Activated T-cell treated with anti-CD3 and anti-CD28 coated beads, Interleukin-2, amount 50 U/mL, for 4 hours (primary cell): ENCODE measurements around the gene CCDC150. TPM values are rescaled to one million over a fixed set of nuclear protein-coding genes. Genes with fewer than 3 reads are reported as not detected.
"Not testable (repeated sequence)": the region's sequence is repeated elsewhere in the genome, so short reads cannot be mapped to it uniquely, and the experiment has no call there.

ENCODE experiments used
- ATAC-seq, 2 donors: fragments of 200-7000 bp; cut with Tn5 transposase; one replicate each; pipeline ENCODE4 v1.10.0; 2021
- DNase-seq: peaks from one replicate; pipeline ENCODE4 v3.0.0-alpha.2; 2020
- H3K27me3 Mint-ChIP-seq: one replicate; pipeline ENCODE4 v1.8.0; 2021; ENCODE audit warnings: low read depth, mixed read lengths
- H3K36me3 Mint-ChIP-seq: one replicate; pipeline ENCODE4 v1.8.0; 2022; ENCODE audit warnings: mixed read lengths; ENCODE audit not compliant: insufficient read depth
- H3K4me1 Mint-ChIP-seq: one replicate; pipeline ENCODE4 v1.8.0; 2021; ENCODE audit warnings: low read depth, mixed read lengths
- H3K4me3 Mint-ChIP-seq: one replicate; pipeline ENCODE4 v1.8.0; 2021; ENCODE audit warnings: mild to moderate bottlenecking, moderate library complexity, mixed read lengths
- H3K9me3 Mint-ChIP-seq: one replicate; pipeline ENCODE4 v1.8.0; 2021; ENCODE audit warnings: mixed read lengths
- total RNA-seq, 3 donors: library from RNA; stranded (reverse); gene quantifications; one replicate each; pipeline ENCODE4 v1.2.1, GENCODE V29; 2021

CCDC150 gene
- total RNA-seq, 3 donors from 2014 or later = 4.2 to 4.8 (median 4.5) TPM

- Mint-ChIP-seq H3K9me3 (peaks cover 30% of the 10 kb centered on the region), H3K4me1 (no peaks in the 10 kb centered on the region), H3K36me3 (peaks cover 10% of the 10 kb centered on the region), H3K4me3 (no peak overlapping the region), H3K27me3 (no peaks in the 10 kb centered on the region)
- ATAC-seq (no peak), DNase-seq (no peak)
Measured at GRCh38 chr2:196655761-196656160, 16.2 kb downstream of the CCDC150 start.

GRCh38 chr2:196657333-196657732, 17.8 kb downstream of the CCDC150 start:
- peaks cover 15% of the 10 kb centered on the region for H3K9me3 Mint-ChIP-seq
- DNase-seq (no peak), ATAC-seq (no peak)
- H3K27me3 Mint-ChIP-seq = no peaks in the 10 kb centered on the region
- no peak overlapping the region for H3K4me3 Mint-ChIP-seq
- H3K36me3 Mint-ChIP-seq = no peaks in the 10 kb centered on the region
- H3K4me1 Mint-ChIP-seq = no peaks in the 10 kb centered on the region

- DNase-seq (no peak), ATAC-seq (no peak)
- Mint-ChIP-seq H3K4me3 (no peak overlapping the region), H3K27me3 (no peaks in the 10 kb centered on the region), H3K36me3 (no peaks in the 10 kb centered on the region), H3K9me3 (no peaks in the 10 kb centered on the region), H3K4me1 (no peaks in the 10 kb centered on the region)
Measured at GRCh38 chr2:196659844-196660243, 20.3 kb downstream of the CCDC150 start.

GRCh38 chr2:196660244-196660643, 20.7 kb downstream of the CCDC150 start:
- no peak overlapping the region for H3K4me3 Mint-ChIP-seq
- ATAC-seq = no peak

GRCh38 chr2:196670342-196670741, 30.8 kb downstream of the CCDC150 start:
- H3K27me3 Mint-ChIP-seq = no peaks in the 10 kb centered on the region
- no peaks in the 10 kb centered on the region for H3K36me3 Mint-ChIP-seq
- H3K4me1 Mint-ChIP-seq = no peaks in the 10 kb centered on the region
- no peak for DNase-seq
- no peaks in the 10 kb centered on the region for H3K9me3 Mint-ChIP-seq
- no peak for ATAC-seq
- no peak overlapping the region for H3K4me3 Mint-ChIP-seq

More at GRCh38 chr2:196660244-196660643, 20.7 kb downstream of the CCDC150 start:
- H3K4me1 Mint-ChIP-seq = no peaks in the 10 kb centered on the region
- H3K27me3 Mint-ChIP-seq = no peaks in the 10 kb centered on the region
- no peaks in the 10 kb centered on the region for H3K9me3 Mint-ChIP-seq
- DNase-seq = no peak
- no peaks in the 10 kb centered on the region for H3K36me3 Mint-ChIP-seq

- DNase-seq (no peak), ATAC-seq (no peak)
- H3K9me3 Mint-ChIP-seq = no peaks in the 10 kb centered on the region
- H3K36me3 Mint-ChIP-seq = no peaks in the 10 kb centered on the region
- no peaks in the 10 kb centered on the region for H3K4me1 Mint-ChIP-seq
- no peak overlapping the region for H3K4me3 Mint-ChIP-seq
- H3K27me3 Mint-ChIP-seq = no peaks in the 10 kb centered on the region
Measured at GRCh38 chr2:196675963-196676362, 36.4 kb downstream of the CCDC150 start.

GRCh38 chr2:196677404-196677803, 37.9 kb downstream of the CCDC150 start:
- DNase-seq = no peak
- Mint-ChIP-seq H3K27me3 (no peaks in the 10 kb centered on the region), H3K4me1 (no peaks in the 10 kb centered on the region), H3K9me3 (no peaks in the 10 kb centered on the region), H3K36me3 (no peaks in the 10 kb centered on the region), H3K4me3 (no peak overlapping the region)
- no peak for ATAC-seq

- no peak for ATAC-seq
- DNase-seq = no peak
- no peaks in the 10 kb centered on the region for H3K36me3 Mint-ChIP-seq
- no peaks in the 10 kb centered on the region for H3K4me1 Mint-ChIP-seq
- H3K4me3 Mint-ChIP-seq = no peak overlapping the region
- no peaks in the 10 kb centered on the region for H3K27me3 Mint-ChIP-seq
- H3K9me3 Mint-ChIP-seq = peaks cover 9% of the 10 kb centered on the region
Measured at GRCh38 chr2:196679368-196679767, 39.9 kb downstream of the CCDC150 start.

GRCh38 chr2:196681510-196681909, 42.0 kb downstream of the CCDC150 start:
- DNase-seq (no peak), ATAC-seq (no peak)
- Mint-ChIP-seq H3K9me3 (peaks cover 12% of the 10 kb centered on the region), H3K36me3 (no peaks in the 10 kb centered on the region), H3K4me3 (no peak overlapping the region), H3K27me3 (no peaks in the 10 kb centered on the region), H3K4me1 (no peaks in the 10 kb centered on the region)

GRCh38 chr2:196685792-196686191, 46.3 kb downstream of the CCDC150 start:
- peaks cover 2% of the 10 kb centered on the region for H3K27me3 Mint-ChIP-seq
- no peaks in the 10 kb centered on the region for H3K4me1 Mint-ChIP-seq
- H3K4me3 Mint-ChIP-seq = no peak overlapping the region
- peaks cover 19% of the 10 kb centered on the region for H3K9me3 Mint-ChIP-seq
- DNase-seq (no peak), ATAC-seq (no peak)
- no peaks in the 10 kb centered on the region for H3K36me3 Mint-ChIP-seq

- DNase-seq, H3K4me3 Mint-ChIP-seq, ATAC-seq, H3K36me3 Mint-ChIP-seq, H3K4me1 Mint-ChIP-seq, H3K27me3 Mint-ChIP-seq: not testable (repeated sequence)
- H3K9me3 Mint-ChIP-seq = peaks cover 19% of the 10 kb centered on the region
Measured at GRCh38 chr2:196686737-196687136, 47.2 kb downstream of the CCDC150 start.

GRCh38 chr2:196696423-196697079, 57.0 kb downstream of the CCDC150 start:
- H3K27me3 Mint-ChIP-seq = peaks cover 2% of the 10 kb centered on the region
- no peak for ATAC-seq
- H3K4me3 Mint-ChIP-seq = no peak overlapping the region
- H3K4me1 Mint-ChIP-seq = no peaks in the 10 kb centered on the region
- no peaks in the 10 kb centered on the region for H3K36me3 Mint-ChIP-seq
- no peaks in the 10 kb centered on the region for H3K9me3 Mint-ChIP-seq
- no peak for DNase-seq

- Mint-ChIP-seq H3K4me1 (no peaks in the 10 kb centered on the region), H3K36me3 (no peaks in the 10 kb centered on the region), H3K9me3 (no peaks in the 10 kb centered on the region), H3K4me3 (no peak overlapping the region), H3K27me3 (no peaks in the 10 kb centered on the region)
- ATAC-seq (no peak), DNase-seq (no peak)
Measured at GRCh38 chr2:196697825-196698224, 58.3 kb downstream of the CCDC150 start.

GRCh38 chr2:196702641-196703040, 63.1 kb downstream of the CCDC150 start:
- no peak for ATAC-seq
- Mint-ChIP-seq H3K9me3 (no peaks in the 10 kb centered on the region), H3K4me3 (no peak overlapping the region), H3K27me3 (no peaks in the 10 kb centered on the region), H3K36me3 (no peaks in the 10 kb centered on the region), H3K4me1 (no peaks in the 10 kb centered on the region)
- DNase-seq = no peak

GRCh38 chr2:196703695-196704094, 64.2 kb downstream of the CCDC150 start:
- no peaks in the 10 kb centered on the region for H3K9me3 Mint-ChIP-seq
- DNase-seq (no peak), ATAC-seq (no peak)
- H3K36me3 Mint-ChIP-seq = no peaks in the 10 kb centered on the region
- H3K27me3 Mint-ChIP-seq = no peaks in the 10 kb centered on the region
- no peaks in the 10 kb centered on the region for H3K4me1 Mint-ChIP-seq
- H3K4me3 Mint-ChIP-seq = no peak overlapping the region
